Measurements from ENCODE around the gene CDYL2.

CDYL2 gene

DNA sequence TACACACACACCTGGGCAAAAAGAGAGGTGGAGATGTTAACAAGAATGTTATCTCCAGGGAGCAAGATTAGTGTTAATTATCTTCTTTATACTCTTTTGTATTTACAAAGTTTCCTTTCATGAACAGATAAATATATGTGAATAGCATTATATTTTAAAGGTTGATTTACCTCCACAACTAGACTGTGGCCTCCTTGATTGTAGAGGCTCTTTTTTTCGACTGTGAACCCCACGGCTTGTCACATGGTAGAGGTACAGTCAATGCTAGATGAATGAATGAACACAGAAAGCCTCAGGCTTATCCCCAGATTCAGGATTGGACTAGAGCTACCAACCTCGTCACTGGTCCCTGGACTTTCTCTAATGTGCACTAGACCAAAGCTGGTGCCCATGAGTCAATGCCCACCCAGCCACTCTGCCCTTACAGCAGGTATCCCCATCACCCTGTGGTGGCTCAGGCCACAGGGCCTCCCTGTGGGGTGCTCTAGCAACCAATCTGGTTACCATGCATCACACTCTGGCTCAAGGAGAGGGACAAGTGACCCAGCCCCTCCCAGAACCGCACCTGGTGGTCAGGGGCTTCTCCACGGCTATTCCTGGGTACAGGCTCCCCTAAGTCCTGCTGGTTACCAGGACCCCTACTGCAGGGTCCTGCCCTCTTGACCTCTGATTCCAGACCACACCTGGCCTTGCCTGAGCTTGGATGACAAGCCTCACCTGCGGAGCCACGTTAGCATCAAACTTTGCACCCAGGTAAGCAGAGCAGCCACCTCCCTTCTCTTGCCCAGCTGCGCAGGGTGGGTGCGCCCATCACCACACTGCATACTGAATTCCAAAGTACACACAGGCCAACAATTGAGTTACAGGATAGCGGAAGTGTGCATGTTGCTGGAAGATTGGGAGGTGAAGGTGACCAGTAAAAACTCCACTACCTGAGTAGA lies 101.0 kb downstream of the CDYL2 start:
- no peak for DNase-seq

DNA sequence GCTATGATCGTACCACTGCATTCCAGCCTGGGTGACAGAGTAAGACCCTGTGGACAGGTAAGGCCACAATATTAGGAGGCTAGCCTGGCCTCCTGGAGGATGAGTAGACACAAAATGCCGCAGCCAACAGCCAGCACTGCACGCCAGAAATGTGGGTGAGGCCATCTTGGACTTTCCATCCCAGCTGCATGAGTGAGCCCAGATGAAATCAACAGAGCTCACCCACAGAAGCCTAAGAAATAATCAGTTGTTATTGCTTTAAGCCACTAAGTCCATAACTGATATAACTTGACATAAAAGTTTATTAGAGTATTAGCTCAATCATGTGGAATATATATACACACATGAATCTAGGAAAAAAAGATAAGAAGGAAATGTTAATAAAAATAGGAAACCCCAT lies 101.7 kb downstream of the CDYL2 start:
- no peak for DNase-seq

DNA sequence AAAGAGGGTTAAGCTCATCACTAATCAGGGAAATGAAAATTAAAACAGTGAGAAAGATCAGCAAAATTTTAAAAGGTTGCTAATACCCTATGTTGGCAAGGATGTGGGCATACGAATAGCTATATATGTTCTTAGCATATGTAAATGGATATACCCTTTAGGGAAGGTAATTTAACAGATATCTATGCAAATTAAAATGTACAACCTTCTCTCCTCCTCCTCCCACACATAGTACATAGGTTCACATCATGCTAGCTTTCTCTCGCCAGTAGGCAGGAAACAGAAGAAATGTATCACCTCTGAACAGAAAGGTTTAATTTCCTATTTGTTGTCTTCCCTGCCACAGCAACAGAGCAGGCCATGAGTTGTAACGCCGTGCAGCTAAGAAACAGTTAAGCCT lies 103.8 kb downstream of the CDYL2 start:
- no peak for DNase-seq

DNA sequence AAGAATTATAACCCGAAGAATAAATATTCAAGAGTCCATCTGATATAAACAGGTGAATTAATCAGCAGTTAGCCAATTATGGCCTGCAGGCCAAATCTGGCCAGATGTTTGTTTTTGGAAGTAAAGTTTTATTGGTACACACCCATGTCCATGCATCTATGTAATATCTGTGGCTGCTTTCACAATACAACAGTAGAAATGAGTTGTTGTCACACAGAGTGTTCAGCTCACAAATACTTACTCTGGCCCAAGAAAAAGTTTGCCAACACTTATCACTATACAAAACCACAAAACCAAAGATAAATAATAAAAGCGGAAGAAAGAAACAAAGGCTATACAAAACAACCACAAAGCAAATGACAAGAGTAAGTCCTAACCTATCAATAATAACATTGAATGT lies 109.4 kb downstream of the CDYL2 start:
- DNase-seq = no peak

DNA sequence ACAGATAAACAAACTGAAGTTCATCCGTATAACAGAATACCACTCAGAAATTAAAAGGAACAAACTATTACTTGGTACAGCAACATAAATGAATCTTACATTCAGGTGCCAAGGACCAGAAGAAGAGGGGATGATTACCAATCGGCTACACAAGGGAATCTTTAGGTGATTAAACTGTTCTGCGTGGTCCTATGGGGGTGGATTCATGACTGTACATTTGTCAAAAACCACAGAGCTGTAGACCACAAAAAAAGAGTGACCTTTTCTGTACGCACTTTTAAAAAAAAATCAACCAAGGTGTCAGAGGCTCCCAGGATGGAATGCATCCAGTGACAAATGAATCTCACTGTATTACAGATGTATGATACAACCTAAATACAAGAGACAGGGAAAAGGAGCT lies 110.8 kb downstream of the CDYL2 start:
- no peak for DNase-seq

DNA sequence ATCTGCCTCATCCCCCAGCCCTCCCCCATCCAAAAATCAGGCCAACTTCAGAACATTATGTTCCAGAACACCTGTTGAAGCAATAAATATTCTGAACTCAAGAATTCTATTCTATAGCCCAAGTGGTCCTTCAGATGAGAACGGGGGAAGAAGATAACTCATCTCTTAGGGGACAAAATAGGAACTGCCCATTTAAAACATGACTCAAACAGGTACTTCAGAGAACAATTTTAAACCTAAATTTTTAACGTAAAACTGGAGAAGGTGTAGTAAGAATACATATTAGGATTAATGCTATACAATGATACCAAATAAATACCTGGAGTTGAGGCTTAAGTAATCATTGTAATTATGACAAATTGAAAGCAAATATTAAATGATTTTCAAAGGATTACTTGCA lies 112.1 kb downstream of the CDYL2 start:
- DNase-seq = no peak

DNA sequence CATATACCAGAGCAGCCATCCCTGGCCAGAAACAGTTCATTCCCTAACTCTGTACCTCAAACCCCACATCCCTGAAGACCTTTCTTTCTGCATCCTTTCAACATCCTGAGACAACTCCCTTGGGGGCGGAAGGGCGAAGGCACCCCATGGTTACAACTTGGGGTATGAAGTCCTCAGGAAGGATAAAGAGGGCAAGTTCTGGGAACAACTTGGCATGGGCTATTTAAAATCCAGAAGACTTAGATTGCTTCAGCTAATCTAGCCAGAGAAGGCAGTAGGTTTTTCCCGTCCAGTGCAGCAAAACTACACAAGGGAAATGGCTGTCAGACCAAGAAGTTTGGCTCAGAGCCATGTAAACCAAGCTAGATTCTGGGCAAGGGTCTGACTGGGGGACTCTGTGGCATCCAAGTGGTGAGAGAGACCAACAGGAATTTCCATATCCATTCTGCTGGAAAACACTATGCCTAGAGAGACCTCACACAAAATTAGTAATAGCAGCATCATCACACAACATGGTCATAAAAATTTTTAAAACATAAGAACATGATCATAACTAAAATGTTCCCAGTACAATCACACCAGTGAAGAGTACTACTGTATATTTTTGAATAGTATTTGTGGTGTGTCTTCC lies 113.2 kb downstream of the CDYL2 start:
- no peak for DNase-seq

DNA sequence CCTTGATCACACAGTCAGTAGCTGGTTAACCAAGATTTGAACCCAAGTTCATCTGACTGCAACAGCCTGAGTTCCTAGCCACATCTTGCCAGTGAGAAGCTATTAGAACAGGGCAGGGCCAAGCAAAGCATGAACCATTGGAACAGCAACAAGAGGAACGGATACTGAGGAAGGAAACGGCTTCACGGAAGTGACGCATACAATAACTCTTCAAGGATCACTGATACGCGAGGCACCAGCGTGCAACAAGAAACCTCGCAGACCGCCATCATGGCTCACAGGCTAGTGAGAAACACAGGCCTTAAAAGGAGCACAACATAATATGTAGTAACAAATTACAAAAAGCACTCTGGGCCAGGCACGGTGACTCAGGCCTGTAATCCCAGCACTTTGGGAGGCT lies 114.9 kb downstream of the CDYL2 start:
- DNase-seq = no peak

DNA sequence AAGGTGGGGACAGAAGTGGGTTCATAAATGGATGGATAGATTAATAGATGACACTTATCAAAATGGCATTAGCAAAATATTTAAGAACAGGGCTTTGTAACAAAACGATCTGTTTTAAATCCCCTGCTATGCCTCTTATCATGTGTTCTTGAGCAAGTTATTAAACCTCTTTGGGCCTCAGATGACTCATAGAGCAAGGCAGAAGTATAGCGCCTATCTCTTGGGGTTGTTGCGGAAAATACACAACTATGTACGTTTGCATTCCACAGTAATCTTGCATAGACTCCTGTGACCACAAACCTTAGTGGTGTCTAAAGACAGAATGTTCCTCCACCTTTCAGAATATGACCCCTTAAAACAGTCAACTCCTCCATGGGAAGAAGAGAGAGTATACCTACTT lies 116.8 kb downstream of the CDYL2 start:
- no peak for DNase-seq

DNA sequence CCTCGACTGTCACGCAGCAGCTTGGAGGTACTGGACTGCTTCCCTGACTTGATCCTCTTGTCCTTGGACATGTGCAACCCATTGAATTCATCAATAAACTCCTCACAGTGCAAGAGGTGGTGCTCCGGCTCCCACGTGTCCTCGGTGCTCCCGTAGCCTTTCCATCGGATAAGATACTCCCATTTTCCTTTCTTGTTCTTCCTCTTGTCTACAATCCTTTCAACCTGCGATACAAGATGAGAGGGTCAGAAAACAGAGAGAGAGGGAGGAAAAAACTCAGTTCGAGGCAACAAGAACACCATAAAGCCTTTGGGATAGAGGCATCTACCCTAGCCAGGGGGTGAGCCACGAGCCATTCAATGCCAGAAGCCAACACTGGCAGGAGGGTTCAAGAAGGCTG lies 119.5 kb downstream of the CDYL2 start:
- DNase-seq = no peak

DNA sequence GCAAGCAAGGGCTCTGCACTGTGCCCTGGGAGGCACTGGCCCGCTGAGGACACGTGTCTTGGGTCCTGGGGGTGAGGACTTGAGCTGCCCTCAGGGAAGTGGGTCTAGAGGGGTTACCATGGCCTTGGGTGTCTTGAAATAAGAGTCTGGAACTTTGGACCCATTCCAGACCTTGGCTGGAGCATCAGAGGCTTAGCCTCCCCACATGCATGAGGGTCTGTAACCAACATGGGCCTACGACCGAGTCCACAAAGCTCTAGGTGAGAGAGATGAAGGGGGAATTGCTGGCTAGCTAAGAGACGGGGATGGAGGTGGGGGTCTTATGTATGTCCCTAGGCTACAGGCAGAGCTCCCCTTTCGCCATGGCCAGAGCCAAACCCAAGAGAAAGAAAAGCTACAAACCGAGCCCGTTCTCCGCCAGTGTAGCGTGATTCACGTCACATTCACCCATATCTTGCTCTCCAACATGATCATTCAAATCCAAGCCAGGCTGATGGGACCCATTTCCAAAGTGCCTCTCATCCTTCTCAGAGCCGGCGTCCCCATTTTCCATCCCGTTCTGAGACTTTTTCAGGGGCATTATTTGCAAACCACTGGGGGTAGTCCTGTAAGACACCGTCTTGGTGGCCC lies 120.1 kb downstream of the CDYL2 start:
- DNase-seq = no peak

DNA sequence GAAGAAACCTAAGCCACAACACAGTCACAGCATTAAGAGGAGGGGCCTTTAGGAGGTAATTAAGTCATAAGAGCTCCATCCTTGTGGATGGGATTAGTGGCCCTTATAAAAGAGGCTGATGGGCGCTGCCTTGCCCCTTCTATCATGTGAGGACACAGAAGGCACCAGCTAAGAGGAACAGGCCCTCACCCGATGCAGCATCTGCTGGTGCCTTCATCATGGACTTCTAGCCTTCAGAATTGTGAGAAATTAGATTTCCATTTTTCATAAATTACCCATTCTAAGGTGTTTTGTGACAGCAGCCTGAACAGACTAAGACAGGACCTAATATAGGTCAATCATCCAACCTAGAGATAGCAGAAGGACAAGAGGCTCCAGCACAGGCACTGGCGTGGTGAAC lies 120.8 kb downstream of the CDYL2 start:
- no peak for DNase-seq

DNA sequence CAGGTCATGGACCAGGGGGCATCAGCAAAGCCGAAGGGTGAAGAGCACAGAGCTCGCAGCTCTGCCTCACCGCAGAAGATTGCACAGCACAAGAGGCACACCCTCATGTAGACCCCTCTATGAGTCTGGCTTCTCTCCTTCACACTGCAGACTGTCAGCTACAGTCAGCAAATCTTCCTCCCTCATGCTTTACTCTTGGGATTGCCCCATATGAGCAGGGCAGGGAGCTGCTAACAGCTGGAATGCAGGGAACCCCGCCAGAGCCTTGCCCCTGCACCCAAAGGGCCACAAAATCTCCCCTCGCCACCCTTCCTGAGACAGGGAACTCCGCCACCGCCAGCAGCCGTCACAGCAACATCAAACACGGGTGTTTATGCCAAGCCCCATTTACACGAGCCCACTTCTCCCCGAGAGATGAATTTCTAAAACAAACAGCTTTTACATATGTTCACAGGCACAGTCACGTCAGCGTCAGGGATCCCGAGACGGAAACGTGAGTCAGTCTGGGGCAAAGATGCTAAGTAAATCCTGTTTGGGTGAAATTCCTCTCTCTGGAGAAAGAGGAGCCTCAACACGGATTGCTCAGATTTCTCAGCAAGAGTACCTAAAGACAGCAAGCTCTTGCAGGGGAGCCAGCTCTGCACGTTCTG lies 121.9 kb downstream of the CDYL2 start:
- no peak for DNase-seq

DNA sequence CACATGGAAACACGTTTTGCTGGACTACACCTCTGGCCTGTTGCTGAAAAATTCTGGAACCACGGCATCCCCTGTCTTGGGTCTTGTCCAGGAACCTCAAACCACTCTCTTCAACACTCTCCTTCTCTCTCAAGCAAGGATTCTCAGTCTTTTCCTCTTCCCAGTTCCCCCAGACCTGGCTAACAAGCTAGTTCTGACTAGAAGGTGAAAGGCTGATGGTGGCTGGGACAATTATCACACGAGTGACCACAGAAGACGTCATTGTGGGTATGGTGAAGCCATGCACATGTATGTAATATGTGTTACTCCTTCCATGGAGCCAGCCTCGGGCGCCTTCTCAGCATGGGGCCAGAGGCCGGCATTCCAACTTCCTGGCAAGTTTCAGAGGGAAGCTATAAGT lies 123.0 kb downstream of the CDYL2 start:
- no peak for DNase-seq

DNA sequence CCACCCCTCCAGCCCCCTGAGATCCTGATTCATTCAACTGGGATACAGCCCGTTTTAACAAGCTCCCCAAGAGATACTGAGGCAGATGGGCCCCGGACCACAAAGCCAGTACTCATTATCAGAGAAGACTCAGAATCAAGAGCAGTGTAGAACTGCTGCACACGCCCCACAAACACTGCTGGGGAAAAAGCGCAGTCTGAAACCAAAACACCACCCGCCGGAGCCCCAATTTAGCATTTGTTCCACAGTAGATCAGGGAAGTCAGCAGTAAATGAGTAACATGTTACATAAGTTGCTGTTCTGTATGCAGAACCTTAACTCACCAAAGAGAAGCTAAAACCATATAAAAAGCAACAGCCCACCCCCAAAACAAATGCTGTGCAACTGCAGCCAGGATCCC lies 123.6 kb downstream of the CDYL2 start:
- DNase-seq = no peak

DNA sequence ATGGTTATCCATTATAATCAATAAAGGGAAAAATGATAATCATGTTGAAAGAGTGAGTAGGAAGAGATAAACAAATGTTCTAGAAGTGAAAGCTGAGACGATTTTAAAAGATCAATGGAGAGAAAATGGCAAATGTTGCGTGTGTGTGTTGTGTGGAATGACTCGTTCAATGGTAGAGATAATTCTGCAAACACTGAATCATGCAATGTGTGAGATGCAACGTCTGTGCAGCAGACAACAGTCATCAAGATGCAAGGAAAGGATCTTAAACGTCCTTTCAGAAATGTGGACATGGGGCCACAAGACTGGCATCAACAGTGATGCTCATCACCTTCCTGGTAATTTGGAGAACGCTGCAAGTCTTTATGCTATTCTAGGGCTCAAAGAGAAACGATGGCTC lies 124.4 kb downstream of the CDYL2 start:
- no peak for DNase-seq

DNA sequence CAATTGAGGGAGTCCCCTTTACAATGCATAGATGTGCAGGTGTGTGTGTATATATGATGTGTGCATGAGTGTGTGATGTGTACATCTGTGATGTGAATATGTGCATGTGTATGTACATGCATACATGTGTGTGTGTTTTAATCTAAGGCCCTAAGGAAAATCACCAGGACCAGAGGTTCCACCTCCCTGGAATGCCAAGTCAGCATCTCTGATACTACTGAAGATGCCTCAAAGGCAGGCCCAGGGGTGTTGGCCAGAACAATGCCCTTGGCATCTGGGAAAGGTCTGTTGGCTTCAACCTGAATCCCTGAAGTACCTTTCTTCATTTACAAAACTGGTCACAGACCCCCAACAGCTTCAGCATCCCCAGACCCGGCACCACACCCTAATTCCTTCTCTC lies 129.5 kb downstream of the CDYL2 start:
- DNase-seq = no peak

DNA sequence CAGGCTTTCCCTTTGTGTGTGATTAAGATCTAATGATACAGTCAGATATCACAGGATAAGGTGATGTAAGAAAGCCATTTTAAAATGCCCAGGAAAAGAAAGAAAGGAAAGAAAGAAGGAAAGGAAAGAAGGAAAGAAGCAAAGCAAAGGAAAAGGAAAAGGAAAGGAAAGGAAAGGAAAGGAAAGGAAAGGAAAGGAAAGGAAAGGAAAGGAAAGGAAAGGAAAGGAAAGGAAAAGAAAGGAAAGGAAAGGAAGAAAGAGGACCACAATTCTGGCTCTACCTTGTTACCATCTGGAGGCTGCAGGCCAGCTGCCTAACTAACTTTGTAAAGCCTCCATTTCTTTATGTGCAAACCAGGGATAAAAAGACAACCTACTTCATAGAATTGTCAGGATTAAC lies 132.0 kb downstream of the CDYL2 start:
- no peak for DNase-seq

DNA sequence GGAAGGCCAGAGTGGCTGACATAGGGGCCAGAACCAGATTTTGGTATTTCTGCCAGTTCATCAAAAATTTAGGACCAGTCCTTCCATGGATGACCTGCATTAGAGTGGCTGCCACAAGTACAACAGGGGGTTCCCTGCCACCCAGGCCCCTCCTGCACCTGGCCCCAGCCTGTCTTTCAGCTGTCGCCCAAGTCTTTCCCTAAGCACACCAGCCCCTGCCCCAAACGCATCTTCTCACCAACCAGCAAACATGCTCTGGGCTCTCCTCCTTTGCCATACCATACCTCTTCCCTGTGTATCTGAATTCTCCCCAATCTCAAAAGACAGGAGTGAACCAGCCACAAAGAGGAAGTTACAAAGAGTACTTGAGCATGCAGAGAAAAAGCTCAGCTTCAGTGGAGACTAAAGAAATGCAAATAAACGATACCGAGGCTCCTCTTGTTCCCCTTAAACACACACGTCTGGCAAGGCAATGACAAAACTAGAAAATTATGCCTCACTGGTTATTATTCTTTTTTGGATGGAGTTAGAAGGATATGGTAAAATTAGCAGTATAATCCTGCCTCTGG lies 133.0 kb downstream of the CDYL2 start:
- no peak for DNase-seq

DNA sequence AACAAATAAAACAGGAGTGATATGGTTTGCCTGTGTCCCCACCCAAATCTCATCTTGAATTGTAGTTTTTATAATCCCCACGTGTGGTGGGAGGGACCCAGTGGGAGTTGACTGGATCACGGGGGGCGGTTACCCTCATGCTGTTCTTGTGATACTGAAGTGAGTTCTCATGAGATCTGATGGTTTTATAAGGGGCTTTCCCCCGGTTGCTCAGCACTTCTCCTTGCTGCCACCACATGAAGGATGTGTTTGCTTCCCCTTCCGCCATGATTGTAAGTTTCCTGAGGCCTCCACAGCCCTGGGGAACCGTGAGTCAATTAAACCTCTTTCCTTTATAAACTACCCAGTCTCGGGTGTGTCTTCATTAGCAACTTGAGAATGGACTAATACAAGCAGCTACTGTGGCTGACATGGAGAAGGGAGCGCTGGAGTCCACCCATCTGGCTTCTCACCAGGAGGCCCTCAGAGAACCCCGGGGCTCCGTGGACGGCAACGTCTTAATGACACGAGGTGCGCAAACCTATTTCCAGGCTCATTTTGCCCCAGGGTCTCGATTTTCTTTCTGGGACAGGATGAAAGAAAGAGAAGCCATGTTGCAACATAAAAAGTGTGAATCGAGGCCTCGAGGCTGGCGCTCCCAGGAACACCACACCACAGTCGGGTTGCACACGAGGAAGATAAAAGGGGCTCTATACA lies 134.1 kb downstream of the CDYL2 start:
- DNase-seq = no peak

DNA sequence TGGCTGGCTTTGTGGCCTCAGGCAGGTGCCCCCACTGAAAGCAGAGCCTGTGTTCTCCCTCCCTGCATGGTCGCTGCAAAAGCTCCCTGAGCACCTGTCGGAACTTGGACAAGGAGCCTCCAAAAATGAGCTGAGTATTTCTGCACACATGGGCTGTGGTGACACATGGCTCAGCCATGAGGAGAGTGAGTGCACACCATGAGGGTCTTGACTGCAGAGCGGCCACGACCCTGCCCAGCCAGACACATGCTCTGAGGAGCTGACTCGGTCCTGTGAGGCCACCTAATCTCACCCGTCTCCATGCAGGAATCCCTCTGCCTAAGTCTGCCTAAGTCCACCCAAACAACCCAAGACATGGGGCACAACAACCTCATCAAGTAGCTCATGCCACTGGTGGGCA lies 134.7 kb downstream of the CDYL2 start:
- DNase-seq = no peak

DNA sequence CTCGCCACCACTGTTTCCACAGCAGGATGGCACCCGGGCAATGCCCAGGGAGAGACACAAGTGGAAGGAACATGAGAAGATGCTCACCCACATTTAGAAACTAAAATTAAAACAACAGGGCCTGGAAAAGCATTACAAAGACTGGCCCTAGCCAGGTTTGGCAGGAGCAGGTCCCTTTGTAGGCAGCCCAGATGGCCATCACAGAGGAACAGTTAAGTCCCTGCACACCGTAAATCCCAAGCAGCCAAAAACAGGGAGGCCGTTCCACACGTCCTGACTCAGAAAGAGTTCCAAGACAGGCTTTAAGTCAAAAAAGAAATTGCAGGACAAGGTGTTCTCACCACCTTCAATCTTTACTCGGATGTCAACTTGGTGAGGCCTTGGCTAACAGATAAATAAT lies 136.5 kb downstream of the CDYL2 start:
- no peak for DNase-seq

DNA sequence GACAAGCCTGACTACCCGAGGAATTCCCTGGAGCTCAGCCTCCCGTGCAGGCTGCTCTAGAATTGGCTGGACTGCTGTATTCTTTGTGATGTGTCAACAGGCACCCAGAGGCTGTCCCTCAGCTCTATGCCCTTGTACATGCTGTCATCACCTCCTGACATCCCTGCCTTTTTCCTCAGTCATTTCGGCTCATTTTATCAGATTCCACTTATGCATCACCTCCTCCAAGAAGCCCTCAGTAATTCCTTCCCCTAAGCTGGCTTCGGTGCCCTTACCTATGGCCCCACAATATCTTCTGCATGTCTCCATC lies 137.2 kb downstream of the CDYL2 start:
- no peak for DNase-seq

Measured in femur (tissue), 1 donor.